Peyer's patch (tissue), 4 donors: ENCODE data around the gene MED15. TPM values are rescaled to one million over a fixed set of nuclear protein-coding genes. Genes with fewer than 3 reads are reported as not detected.

Experiments
- DNase-seq, 3 donors: peaks; one replicate each; pipeline ENCODE4 v3.0.0-alpha.2; 2017 to 2019
- H3K27ac ChIP-seq, 4 donors: fragments of 200-600 bp; sonication (generic); one replicate each; pipeline ENCODE4 v1.5.1; 2016 to 2019
- H3K27me3 ChIP-seq, 2 donors: fragments of 200-600 bp; sonication (generic); one replicate each; pipeline ENCODE4 v1.5.1; 2019
- H3K36me3 ChIP-seq, 3 donors: fragments of 200-600 bp; sonication (generic); one replicate each; pipeline ENCODE4 v1.5.1; 2016 to 2019
- H3K4me1 ChIP-seq, 4 donors: fragments of 200-600 bp; sonication (generic); one replicate each; pipeline ENCODE4 v1.5.1; 2016 to 2019
- H3K4me3 ChIP-seq, 4 donors: fragments of 200-600 bp; sonication (generic); 1 replicate in 3 of 4; 2 replicates in 1 of 4; pipeline ENCODE4 v1.5.1; 2016 to 2019; ENCODE audit warnings: mild to moderate bottlenecking in 1 of 4
- H3K9me3 ChIP-seq, 4 donors: fragments of 200-600 bp; sonication (generic); one replicate each; pipeline ENCODE4 v1.5.1; 2016 to 2019; ENCODE audit warnings: mild to moderate bottlenecking in 1 of 4
- POLR2A ChIP-seq, 2 donors: fragments of 450-650 bp; IDR thresholded peaks; one replicate each; pipeline ENCODE4 v1.5.1; 2017; ENCODE audit warnings: antibody characterized with exemption in 2 of 2, mild to moderate bottlenecking in 2 of 2, moderate library complexity in 2 of 2
- total RNA-seq, 4 donors: library from RNA; depleted of rRNA; stranded (reverse); fragments of >200 nt; gene quantifications; one replicate each; pipeline ENCODE4 v1.1.0, GENCODE V29; 2016
- TF ChIP-seq, protein P1 (sequence below), 6 experiments: fragments of 450-650 bp in 4 of 6; fragments of 200-600 bp in 2 of 6; sonication (generic) in 1 of 6; IDR thresholded peaks; one replicate each; pipeline ENCODE4 v1.5.1; 2017 to 2019; ENCODE audit warnings: antibody characterized with exemption in 6 of 6, mild to moderate bottlenecking in 3 of 6, moderate library complexity in 1 of 6

Gene MED15
- total RNA-seq, 4 donors from 2014 or later: 115 to 215 (median 161) TPM

DNA sequence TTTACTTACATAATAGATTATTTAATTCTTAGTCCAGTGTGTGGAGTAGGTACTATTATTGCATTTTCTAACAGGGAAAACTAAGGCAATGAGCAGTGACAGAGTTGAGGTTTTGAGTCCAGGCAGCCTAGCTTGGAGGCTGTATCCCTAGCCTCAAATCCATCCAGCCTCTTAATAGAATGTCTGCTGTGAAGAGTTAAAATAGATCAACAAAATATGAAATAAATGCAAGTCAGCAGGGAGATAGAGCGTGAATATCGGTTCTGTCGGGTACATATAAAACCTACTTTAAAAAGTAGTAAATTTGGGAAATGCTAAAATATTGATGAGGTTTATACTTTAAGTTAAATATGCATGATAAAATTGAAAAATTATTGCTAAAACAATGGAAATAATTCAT, 53.3 kb downstream of the MED15 start:
- no peak for DNase-seq
- H3K9me3 ChIP-seq: no peaks in the 10 kb centered on the region
- H3K27me3 ChIP-seq: no peaks in the 10 kb centered on the region
- no peak overlapping the region for H3K4me3 ChIP-seq
- no peak overlapping the region for H3K27ac ChIP-seq
- peaks cover 0 to 61% (median 0%) of the 10 kb centered on the region in 3 donors for H3K36me3 ChIP-seq
- no peak for TF ChIP-seq POLR2A (IDR thresholded peaks at IDR 0.05)
- TF ChIP-seq, protein P1, sequence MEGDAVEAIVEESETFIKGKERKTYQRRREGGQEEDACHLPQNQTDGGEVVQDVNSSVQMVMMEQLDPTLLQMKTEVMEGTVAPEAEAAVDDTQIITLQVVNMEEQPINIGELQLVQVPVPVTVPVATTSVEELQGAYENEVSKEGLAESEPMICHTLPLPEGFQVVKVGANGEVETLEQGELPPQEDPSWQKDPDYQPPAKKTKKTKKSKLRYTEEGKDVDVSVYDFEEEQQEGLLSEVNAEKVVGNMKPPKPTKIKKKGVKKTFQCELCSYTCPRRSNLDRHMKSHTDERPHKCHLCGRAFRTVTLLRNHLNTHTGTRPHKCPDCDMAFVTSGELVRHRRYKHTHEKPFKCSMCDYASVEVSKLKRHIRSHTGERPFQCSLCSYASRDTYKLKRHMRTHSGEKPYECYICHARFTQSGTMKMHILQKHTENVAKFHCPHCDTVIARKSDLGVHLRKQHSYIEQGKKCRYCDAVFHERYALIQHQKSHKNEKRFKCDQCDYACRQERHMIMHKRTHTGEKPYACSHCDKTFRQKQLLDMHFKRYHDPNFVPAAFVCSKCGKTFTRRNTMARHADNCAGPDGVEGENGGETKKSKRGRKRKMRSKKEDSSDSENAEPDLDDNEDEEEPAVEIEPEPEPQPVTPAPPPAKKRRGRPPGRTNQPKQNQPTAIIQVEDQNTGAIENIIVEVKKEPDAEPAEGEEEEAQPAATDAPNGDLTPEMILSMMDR (IDR thresholded peaks at IDR 0.05): no peak
- peaks cover 0 to 11% (median 2%) of the 10 kb centered on the region in 4 donors for H3K4me1 ChIP-seq

DNA sequence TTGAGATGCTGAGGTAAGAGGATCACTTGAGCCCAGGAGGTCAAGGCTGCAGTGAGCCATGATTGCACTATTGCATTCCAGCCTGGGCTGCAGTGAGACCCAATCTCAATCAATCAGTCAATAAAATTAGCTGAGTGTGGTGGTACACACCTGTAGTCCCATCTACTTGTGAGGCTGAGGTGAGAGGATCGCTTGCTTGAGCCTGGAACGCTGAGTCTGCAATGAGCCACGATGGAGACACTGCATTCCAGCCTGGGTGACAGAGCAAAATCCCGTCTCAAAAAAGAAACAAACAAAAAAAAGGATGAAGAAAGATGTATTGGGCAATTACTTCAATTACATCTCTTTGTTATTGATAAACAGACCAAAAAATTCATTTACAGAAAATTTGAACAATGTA, 54.5 kb downstream of the MED15 start:
- no peak for TF ChIP-seq POLR2A (IDR thresholded peaks at IDR 0.05)
- TF ChIP-seq, protein P1 (IDR thresholded peaks at IDR 0.05): no peak
- Histone ChIP-seq H3K27me3 (no peaks in the 10 kb centered on the region), H3K36me3 (peaks cover 0 to 63% (median 0%) of the 10 kb centered on the region in 3 donors), H3K27ac (no peak overlapping the region), H3K4me1 (peaks cover 0 to 12% (median 3%) of the 10 kb centered on the region in 4 donors), H3K9me3 (no peaks in the 10 kb centered on the region), H3K4me3 (no peak overlapping the region)
- no peak for DNase-seq

DNA sequence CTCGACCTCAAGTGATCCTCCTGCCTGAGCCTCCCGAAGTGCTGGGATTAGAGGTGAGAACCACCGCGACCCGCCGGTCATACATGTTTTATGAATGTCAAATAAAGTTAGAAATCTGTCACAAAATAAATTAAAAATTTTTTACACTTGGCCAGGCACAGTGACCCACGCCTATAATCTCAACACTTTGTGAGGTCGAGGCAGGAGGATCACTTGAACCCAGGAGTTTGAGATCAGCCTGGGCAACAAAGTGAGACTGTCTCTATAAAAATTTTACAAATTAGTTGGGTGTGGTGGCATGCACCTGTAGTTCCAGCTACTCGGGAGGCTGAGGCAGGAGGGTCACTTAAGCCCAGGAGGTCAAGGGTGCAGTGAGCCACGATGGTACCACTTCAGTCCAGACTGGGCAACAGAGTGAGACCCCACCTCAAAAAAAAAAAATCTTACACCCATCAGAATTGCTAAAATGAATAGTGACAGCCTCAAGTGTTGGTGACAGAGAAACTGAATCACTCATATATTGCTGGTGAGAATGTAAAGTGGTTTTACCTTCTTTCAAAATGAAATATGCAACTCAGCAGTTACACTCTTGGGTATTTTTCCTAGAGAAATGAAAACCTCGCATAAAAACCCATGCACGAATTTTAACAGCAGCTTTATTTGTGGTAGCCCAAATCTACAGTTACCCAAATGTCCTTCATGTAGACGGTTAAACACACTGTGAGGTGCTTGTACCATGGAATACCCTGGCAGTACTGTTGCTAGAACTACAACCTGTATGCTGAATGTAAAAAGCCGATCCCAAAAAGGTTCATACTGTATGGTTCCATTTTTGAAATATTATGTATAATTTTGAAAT, 55.4 kb downstream of the MED15 start:
- Histone ChIP-seq H3K36me3 (peaks cover 0 to 70% (median 0%) of the 10 kb centered on the region in 3 donors), H3K27ac (no peak overlapping the region), H3K9me3 (no peaks in the 10 kb centered on the region), H3K4me3 (no peak overlapping the region), H3K27me3 (no peaks in the 10 kb centered on the region), H3K4me1 (peaks cover 0 to 16% (median under 1%) of the 10 kb centered on the region in 4 donors)
- DNase-seq: no peak
- TF ChIP-seq, protein P1 (IDR thresholded peaks at IDR 0.05): no peak

GRCh38 chr22:20563466-20563906, 56.1 kb downstream of the MED15 start:
- H3K9me3 ChIP-seq: no peaks in the 10 kb centered on the region
- no peak for DNase-seq
- H3K4me3 ChIP-seq: no peak overlapping the region
- H3K36me3 ChIP-seq: peaks cover 0 to 71% (median 0%) of the 10 kb centered on the region in 3 donors
- peaks cover 0 to 20% (median 3%) of the 10 kb centered on the region in 4 donors for H3K4me1 ChIP-seq
- H3K27ac ChIP-seq: no peak overlapping the region
- H3K27me3 ChIP-seq: no peaks in the 10 kb centered on the region
- TF ChIP-seq POLR2A (IDR thresholded peaks at IDR 0.05): no peak
- TF ChIP-seq, protein P1 (IDR thresholded peaks at IDR 0.05): no peak

DNA sequence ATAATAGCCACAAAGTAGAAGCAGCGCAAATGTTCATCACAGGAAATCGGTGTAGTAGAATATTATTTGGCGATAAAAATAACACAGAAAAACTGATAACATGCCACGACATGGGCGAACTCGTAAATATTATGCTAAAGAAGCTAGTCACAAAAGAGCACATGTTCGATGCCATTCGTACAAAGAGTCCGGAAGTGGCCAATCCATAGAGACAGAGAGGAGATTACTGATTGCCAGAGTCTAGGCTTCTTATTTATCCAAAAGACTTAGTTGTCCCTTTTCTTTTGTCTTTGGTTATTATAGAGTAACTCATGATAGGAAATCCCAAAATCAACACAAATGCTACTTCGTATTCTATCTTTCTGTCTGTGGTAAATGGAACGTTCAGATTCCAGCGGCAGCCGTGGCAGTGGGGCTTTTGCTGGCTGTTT, 56.5 kb downstream of the MED15 start:
- H3K4me3 ChIP-seq: no peak overlapping the region
- H3K27me3 ChIP-seq: no peaks in the 10 kb centered on the region
- peaks cover 0 to 71% (median 0%) of the 10 kb centered on the region in 3 donors for H3K36me3 ChIP-seq
- H3K9me3 ChIP-seq: no peaks in the 10 kb centered on the region
- H3K27ac ChIP-seq: peak overlapping the region in 1 of 4 donors; percentile 6
- peaks cover 0 to 25% (median 7%) of the 10 kb centered on the region in 4 donors for H3K4me1 ChIP-seq
- TF ChIP-seq, protein P1 (IDR thresholded peaks at IDR 0.05): no peak
- no peak for TF ChIP-seq POLR2A (IDR thresholded peaks at IDR 0.05)
- no peak for DNase-seq
